Hepatocyte (in vitro differentiated cells): ENCODE results near the gene CUL9.

Source experiments
- EZH2phosphoT487 ChIP-seq: fragments of 200-600 bp; sonication (generic); IDR thresholded peaks from one replicate; pipeline ENCODE4 v1.6.1; 2018; ENCODE audit warnings: antibody characterized with exemption, mild to moderate bottlenecking, low read depth, moderate library complexity; ENCODE audit not compliant: unreplicated experiment, severe bottlenecking
- TF ChIP-seq, protein P1 (sequence below): fragments of 200-600 bp; sonication (generic); IDR thresholded peaks from 2 replicates; pipeline ENCODE4 v1.5.1; 2016; ENCODE audit warnings: antibody characterized with exemption, mild to moderate bottlenecking; ENCODE audit not compliant: poor library complexity

DNA sequence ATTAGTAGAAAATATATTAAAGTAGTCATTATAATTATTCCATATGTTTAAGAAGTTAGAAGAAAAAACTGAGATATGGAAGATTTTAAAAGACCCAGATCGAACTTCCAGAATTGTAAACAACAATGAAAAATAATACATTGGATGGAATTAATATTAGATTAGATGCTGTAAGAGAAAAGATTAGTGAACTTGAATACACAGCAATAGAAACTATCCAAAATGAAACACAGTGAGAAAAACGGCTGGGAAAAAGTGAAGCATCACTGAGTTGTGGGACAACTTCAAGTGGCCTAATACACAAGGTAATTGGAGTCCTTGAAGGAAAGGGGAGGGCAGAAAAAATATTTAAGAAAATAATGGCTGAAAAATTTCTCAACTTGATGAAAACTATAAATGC is 57.1 kb downstream of the CUL9 start:
- TF ChIP-seq EZH2phosphoT487: no peak
- TF ChIP-seq, protein P1, sequence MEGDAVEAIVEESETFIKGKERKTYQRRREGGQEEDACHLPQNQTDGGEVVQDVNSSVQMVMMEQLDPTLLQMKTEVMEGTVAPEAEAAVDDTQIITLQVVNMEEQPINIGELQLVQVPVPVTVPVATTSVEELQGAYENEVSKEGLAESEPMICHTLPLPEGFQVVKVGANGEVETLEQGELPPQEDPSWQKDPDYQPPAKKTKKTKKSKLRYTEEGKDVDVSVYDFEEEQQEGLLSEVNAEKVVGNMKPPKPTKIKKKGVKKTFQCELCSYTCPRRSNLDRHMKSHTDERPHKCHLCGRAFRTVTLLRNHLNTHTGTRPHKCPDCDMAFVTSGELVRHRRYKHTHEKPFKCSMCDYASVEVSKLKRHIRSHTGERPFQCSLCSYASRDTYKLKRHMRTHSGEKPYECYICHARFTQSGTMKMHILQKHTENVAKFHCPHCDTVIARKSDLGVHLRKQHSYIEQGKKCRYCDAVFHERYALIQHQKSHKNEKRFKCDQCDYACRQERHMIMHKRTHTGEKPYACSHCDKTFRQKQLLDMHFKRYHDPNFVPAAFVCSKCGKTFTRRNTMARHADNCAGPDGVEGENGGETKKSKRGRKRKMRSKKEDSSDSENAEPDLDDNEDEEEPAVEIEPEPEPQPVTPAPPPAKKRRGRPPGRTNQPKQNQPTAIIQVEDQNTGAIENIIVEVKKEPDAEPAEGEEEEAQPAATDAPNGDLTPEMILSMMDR: no peak
